ENCODE data around the gene EFR3B. TPM values are rescaled to one million over a fixed set of nuclear protein-coding genes. Genes with fewer than 3 reads are reported as not detected.

EFR3B gene
- polyA plus RNA-seq, 5 donors = 5.7 to 9.6 (median 6.8) TPM

- DNase-seq = no peak
Observed at GRCh38 chr2:25035537-25036220, 6.2 kb upstream of the EFR3B start.

- no peak for DNase-seq
Observed at GRCh38 chr2:25036221-25036559, 5.7 kb upstream of the EFR3B start.

- DNase-seq = no peak
Observed at GRCh38 chr2:25039126-25039525, 2.8 kb upstream of the EFR3B start.

GRCh38 chr2:25041307-25041927, 459 bp upstream of the EFR3B start:
- DNase-seq = peak; percentile 51 to 58

GRCh38 chr2:25042321-25043240, 705 bp downstream of the EFR3B start:
- DNase-seq = peak in 1 of 2 donors; percentile 27

GRCh38 chr2:25043241-25043867, 1.5 kb downstream of the EFR3B start:
- no peak for DNase-seq

- DNase-seq = no peak
Observed at GRCh38 chr2:25044011-25044410, 2.1 kb downstream of the EFR3B start.

- no peak for DNase-seq
Observed at GRCh38 chr2:25044990-25045389, 3.1 kb downstream of the EFR3B start.

GRCh38 chr2:25049422-25049821, 7.5 kb downstream of the EFR3B start:
- no peak for DNase-seq

GRCh38 chr2:25050128-25050527, 8.3 kb downstream of the EFR3B start:
- no peak for DNase-seq

GRCh38 chr2:25053041-25053440, 11.2 kb downstream of the EFR3B start:
- DNase-seq = no peak

- no peak for DNase-seq
Observed at GRCh38 chr2:25054720-25055119, 12.8 kb downstream of the EFR3B start.

- no peak for DNase-seq
Observed at GRCh38 chr2:25055376-25055920, 13.6 kb downstream of the EFR3B start.

GRCh38 chr2:25056098-25056821, 14.4 kb downstream of the EFR3B start:
- DNase-seq = no peak

GRCh38 chr2:25062511-25062917, 20.6 kb downstream of the EFR3B start:
- no peak for DNase-seq

GRCh38 chr2:25063876-25064660, 22.2 kb downstream of the EFR3B start:
- no peak for DNase-seq

- no peak for DNase-seq
Observed at GRCh38 chr2:25065768-25066167, 23.9 kb downstream of the EFR3B start.

GRCh38 chr2:25066455-25066854, 24.6 kb downstream of the EFR3B start:
- DNase-seq = no peak

- no peak for DNase-seq
Observed at GRCh38 chr2:25068217-25068616, 26.3 kb downstream of the EFR3B start.

- DNase-seq = no peak
Observed at GRCh38 chr2:25071966-25072365, 30.1 kb downstream of the EFR3B start.

All from right lung (tissue), 5 donors.